GM19395 (cell line): Measurements from ENCODE around the gene MOGAT2.
A peak's percentile ranks its signal among the peaks of the same experiment; 100 is the strongest.
"Not testable (repeated sequence)": the region's sequence is repeated elsewhere in the genome, so short reads cannot be mapped to it uniquely, and the experiment has no call there.

Experiments
- ATAC-seq: cut with Tn5 transposase; IDR thresholded peaks from one replicate; pipeline ENCODE4 v1.9.1; 2021; ENCODE audit warnings: mild to moderate bottlenecking, moderate library complexity; ENCODE audit not compliant: unreplicated experiment

Gene MOGAT2

GRCh38 chr11:75754933-75755332 is 37.3 kb downstream of the MOGAT2 start:
- not testable (repeated sequence) for ATAC-seq

GRCh38 chr11:75757651-75758050 is 40.0 kb downstream of the MOGAT2 start:
- ATAC-seq = no peak

GRCh38 chr11:75759832-75760231 is 42.2 kb downstream of the MOGAT2 start:
- no peak for ATAC-seq

GRCh38 chr11:75760243-75760642 is 42.6 kb downstream of the MOGAT2 start:
- no peak for ATAC-seq

GRCh38 chr11:75760710-75761493 is 43.3 kb downstream of the MOGAT2 start:
- ATAC-seq = no peak

- no peak for ATAC-seq
Measured at GRCh38 chr11:75762158-75762557, 44.5 kb downstream of the MOGAT2 start.

- no peak for ATAC-seq
Measured at GRCh38 chr11:75762885-75763284, 45.2 kb downstream of the MOGAT2 start.

GRCh38 chr11:75763846-75764245 is 46.2 kb downstream of the MOGAT2 start:
- ATAC-seq = no peak

GRCh38 chr11:75765116-75765515 is 47.5 kb downstream of the MOGAT2 start:
- no peak for ATAC-seq

- ATAC-seq = no peak
Measured at GRCh38 chr11:75766443-75767227, 49.0 kb downstream of the MOGAT2 start.

- no peak for ATAC-seq
Measured at GRCh38 chr11:75767228-75767572, 49.6 kb downstream of the MOGAT2 start.

- no peak for ATAC-seq
Measured at GRCh38 chr11:75767793-75768111, 50.1 kb downstream of the MOGAT2 start.

- ATAC-seq = peak; percentile 69
Measured at GRCh38 chr11:75768112-75768908, 50.7 kb downstream of the MOGAT2 start, which contains the start of gene DGAT2. Gene DGAT2, plus strand, starts transcription at chr11:75768778. Its CDS starts 214 bp downstream, at chr11:75768992.

- ATAC-seq = no peak
Measured at GRCh38 chr11:75768909-75769771, 51.5 kb downstream of the MOGAT2 start.

- no peak for ATAC-seq
Measured at GRCh38 chr11:75770102-75770501, 52.5 kb downstream of the MOGAT2 start.

- no peak for ATAC-seq
Measured at GRCh38 chr11:75771646-75772410, 54.2 kb downstream of the MOGAT2 start.

- peak; percentile 94 for ATAC-seq
Measured at GRCh38 chr11:75773595-75774353, 56.1 kb downstream of the MOGAT2 start.

- no peak for ATAC-seq
Measured at GRCh38 chr11:75775056-75775455, 57.4 kb downstream of the MOGAT2 start.

GRCh38 chr11:75776546-75776945 is 58.9 kb downstream of the MOGAT2 start:
- ATAC-seq = no peak
